Epithelial cell of prostate (primary cell): ENCODE data around the gene SLC25A24.
"Not testable (repeated sequence)": the region's sequence is repeated elsewhere in the genome, so short reads cannot be mapped to it uniquely, and the experiment has no call there.

ENCODE experiments used
- DNase-seq: peaks from one replicate; pipeline ENCODE4 v3.0.0-alpha.2; 2011; ENCODE audit warnings: low read depth, low spot score
- H3K27ac ChIP-seq: fragments of 450-650 bp; 2 replicates; pipeline ENCODE4 v1.5.1; 2017; ENCODE audit warnings: mild to moderate bottlenecking

SLC25A24 gene

DNA sequence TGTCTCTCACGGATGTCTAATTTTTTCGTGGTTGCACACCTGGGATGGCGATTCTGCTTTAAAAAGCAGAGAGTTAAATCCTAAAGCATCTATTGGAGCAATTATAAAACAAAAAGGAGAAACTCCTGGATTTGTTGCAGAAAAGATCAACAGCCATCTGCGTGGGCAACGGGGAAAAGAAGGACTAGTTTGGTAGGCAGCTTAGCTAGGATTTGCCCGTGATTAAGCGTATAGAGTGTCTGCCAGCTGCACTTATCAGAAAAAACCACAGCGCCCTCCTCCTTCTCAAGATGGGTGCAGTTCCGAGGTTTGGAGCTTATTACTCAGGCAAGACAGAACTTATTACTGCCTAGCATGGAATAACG, 526 bp upstream of the SLC25A24 start:
- peak overlapping the region; percentile 81 for H3K27ac ChIP-seq
- peak; percentile 76 for DNase-seq

DNA sequence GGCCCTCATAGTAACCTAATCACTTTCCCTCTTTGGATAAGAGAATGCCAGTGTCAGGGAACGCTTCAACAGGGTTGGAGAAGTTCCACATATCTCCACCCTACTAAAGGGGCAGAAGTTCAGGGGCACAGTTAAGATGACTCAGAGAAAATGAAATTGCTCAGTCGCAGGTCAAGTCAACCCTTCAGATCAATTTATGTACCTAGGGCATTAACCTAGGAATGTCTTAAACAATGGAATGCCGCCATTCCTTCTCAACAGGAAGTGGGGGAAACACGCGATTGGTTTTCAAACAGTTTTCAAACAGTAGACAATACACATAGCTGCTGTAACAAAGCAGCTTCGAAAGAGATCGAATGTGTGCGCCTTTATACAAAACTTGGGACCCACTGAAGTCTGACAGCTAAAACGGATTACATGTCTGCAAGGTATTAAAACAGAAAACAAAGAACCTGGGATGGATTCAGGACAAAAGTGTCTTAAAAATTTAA, 897 bp downstream of the SLC25A24 start:
- H3K27ac ChIP-seq, result peak overlapping the region; percentile 81
- DNase-seq, result no peak

DNA sequence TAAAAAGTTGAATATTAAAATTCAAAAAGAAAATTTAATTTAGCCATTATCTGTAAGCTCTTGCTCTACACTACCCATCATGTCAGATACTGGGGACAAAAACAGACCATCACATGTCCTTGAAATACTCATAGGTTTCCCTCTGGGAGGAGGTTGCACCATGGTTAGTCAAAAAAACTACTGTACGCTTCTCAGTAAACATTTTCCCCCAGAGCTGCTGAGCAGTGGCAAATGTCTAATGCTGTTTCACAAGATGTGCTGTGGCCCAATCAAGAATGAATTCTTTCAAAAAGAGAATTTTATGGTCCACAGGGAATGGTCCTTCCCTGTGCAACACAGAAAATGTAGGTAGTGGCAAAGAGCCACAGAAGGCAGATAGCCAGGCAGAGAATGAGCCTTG, 6.1 kb downstream of the SLC25A24 start:
- no peak overlapping the region for H3K27ac ChIP-seq
- no peak for DNase-seq

DNA sequence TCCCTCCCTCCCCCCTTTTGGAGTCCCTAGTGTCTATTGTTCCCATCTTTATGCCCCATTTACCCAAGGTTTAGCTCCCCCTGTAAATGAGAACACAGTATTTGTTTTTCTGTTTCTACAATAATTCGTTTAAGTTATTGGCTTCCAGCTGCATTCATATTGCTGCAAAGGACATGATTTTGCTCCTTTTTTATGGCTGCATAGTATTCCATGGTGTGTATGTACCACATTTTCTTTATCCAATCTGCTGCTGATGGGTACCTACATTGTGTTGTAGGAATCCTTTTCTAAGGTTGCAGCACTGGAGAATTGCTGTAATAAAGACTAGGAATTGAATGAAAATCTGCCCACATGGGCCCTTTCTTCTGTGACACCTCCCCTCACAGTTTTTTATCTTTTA, 6.8 kb downstream of the SLC25A24 start:
- no peak overlapping the region for H3K27ac ChIP-seq
- no peak for DNase-seq

DNA sequence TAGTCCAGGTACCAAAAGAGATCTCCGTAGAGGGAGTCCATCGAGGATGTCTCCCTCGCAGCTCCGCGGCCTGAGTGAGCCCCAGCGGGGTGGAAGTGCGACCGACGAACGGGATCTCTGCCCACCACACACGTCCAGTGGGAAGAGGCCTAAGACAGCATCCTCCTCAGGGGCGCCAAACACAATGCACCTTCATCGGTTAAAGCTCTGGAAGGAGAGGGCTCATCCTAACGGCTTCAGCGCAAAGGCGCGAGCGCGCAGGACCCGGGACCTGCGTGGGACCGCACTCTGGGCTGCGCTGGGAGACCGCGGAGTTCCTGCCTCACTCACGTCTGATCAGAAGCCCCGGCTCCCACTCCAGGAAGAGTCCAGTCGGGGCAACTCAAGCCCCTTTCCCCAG, 7.6 kb downstream of the SLC25A24 start:
- no peak for DNase-seq
- no peak overlapping the region for H3K27ac ChIP-seq

DNA sequence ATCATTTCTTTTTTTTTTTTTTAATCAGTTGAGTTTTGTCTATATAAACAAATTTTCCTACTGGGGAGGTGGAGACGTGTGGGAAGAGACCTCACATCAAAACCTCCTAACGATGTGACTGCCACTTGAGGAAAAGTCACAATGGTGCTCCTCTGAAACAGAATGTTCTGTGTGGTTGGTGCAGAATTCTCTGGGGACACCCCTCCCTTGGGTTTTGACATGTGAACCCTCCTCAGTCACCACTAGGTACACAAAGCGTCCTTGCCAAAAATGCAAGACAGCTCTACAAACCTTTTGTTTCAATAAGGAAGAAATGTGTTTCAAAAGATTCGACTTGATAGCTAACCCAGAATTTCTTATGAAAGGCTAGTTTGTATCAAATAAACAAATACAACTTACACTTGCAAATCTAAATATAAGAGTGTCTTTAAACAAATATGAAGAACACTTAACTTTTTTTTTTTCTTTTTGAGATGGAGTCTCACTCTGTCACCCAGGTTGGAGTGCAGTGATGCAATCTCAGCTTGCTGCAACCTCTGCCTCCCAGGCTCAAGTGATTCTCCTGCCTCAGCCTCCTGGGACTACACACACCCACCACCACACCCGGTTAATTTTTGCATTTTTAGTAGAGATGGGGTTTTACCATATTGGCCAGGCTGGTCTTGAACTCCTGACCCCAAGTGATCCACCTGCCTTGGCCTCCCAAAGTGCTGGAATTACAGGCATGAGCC, 9.3 kb downstream of the SLC25A24 start:
- no peak for DNase-seq
- H3K27ac ChIP-seq, result no peak overlapping the region

DNA sequence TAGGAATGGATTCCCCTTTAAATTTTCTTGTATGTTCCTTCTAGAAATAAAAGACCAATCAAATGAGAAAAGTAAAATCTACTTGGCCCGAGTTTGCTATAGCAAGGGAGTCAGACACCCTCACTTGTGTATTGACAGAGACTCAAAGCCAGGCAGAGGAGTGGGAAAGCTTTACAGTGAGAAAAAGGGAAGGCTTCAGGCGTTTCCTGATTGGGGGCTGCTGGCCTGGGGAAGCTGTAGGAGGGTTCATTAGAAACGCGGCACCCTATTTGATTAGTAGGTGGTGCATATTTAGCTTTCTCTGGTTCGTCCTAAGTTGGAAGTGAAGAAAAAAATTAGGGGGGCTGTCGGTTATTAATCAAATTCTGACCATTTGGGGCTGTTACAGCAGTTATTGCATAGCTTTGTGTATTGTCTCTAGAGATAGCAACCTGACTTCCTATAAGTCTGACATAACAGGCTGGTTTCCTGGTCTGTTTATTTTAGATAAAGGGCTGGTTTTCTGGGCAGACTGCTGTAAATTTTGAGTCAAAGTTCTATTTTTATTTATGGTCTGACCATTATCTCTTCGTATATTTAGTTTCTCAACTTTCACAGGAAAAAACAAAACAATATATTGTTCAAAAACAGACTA, 10.0 kb downstream of the SLC25A24 start:
- H3K27ac ChIP-seq, result no peak overlapping the region
- DNase-seq, result no peak

DNA sequence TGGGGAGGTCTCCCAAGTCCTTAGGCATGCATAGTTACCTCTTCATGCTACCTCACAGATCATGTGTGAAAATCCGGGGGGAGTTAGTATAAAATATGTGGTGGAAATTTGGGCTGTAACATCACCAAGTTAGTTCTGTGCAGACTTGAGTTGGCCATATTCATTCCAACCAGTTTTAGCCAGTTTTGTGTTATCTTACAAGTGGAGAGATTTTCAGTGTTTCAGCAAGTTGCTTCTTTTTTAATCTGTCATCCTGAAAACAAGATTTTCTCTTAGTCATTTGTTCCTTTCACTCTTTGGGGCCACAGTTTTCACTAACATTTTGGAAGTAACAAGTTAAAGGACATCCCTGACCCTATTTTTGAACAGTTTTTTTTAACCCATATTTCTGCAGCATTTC, 11.3 kb downstream of the SLC25A24 start:
- DNase-seq, result no peak
- H3K27ac ChIP-seq, result no peak overlapping the region

DNA sequence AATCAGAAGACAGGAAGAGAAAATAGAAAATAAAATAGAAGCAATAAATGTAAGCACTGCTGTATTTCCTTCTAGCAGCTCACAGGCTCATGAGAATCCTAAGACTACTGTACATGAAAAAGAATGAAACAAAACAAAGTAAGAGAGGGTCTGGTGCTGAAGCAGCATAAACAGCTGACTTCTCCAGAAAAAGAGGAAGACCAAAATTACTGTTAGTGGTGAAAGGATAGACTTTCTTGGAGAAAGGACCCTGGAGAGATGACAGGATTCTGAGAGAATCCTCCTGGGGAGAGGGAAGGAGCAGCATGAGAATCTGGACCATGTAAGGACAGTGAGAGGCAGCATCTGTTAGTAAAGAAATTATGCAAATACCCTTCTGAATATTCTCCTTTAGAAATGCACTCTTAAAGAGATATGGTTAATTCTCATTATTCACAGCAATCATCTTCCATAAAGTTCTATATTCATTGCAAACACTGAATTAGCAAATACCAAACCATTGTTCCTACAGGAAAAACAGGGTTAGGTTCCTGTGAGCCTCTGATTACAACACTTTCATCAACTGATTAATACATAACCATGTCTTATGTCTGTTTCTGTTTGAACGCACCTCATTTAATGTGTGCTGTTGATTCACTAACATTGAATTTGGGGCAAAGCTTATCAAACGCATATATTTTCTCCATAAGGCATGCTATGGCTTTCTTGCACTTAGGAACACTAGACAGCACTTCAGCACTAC, 17.0 kb downstream of the SLC25A24 start:
- peak overlapping the region; percentile 52 for H3K27ac ChIP-seq
- no peak for DNase-seq

DNA sequence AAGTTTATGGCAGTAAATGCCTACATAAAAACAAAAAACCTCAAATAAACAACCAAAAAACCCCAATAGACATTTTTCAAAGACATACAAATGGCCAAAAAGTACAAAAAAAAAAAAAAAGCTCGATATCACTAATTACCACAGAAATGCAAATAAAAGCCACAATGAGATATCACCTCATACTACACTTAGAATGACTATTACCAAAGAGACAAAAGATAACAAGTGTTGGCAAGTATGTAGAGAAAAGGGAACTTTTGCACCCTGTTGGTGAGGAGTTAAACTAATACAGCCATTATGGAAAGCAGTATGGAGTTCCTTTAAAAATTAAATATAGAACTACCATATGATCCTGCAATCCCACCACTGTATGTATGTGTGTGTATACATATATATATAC, 21.1 kb downstream of the SLC25A24 start:
- DNase-seq, result no peak
- no peak overlapping the region for H3K27ac ChIP-seq

DNA sequence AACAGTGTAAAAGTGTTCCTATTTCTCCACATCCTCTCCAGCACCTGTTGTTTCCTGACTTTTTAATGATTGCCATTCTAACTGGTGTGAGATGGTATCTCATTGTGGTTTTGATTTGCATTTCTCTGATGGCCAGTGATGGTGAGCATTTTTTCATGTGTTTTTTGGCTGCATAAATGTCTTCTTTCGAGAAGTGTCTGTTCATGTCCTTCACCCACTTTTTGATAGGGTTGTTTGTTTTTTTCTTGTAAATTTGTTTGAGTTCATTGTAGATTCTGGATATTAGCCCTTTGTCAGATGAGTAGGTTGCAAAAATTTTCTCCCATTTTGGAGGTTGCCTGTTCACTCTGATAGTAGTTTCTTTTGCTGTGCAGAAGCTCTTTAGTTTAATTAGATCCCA, 37.7 kb downstream of the SLC25A24 start:
- not testable (repeated sequence) for DNase-seq, H3K27ac ChIP-seq

DNA sequence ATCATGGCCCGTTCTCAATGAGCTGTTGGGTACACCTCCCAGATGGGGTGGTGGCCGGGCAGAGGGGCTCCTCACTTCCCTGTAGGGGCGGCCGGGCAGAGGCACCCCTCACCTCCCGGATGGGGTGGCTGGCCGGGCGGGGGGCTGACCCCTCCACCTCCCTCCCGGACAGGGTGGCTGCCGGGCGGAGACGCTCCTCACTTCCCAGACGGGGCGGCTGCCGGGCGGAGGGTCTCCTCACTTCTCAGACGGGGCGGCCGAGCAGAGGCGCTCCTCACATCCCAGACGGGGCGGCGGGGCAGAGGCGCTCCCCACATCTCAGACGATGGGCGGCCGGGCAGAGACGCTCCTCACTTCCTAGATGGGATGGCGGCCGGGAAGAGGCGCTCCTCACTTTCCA, 40.2 kb downstream of the SLC25A24 start:
- not testable (repeated sequence) for H3K27ac ChIP-seq, DNase-seq

DNA sequence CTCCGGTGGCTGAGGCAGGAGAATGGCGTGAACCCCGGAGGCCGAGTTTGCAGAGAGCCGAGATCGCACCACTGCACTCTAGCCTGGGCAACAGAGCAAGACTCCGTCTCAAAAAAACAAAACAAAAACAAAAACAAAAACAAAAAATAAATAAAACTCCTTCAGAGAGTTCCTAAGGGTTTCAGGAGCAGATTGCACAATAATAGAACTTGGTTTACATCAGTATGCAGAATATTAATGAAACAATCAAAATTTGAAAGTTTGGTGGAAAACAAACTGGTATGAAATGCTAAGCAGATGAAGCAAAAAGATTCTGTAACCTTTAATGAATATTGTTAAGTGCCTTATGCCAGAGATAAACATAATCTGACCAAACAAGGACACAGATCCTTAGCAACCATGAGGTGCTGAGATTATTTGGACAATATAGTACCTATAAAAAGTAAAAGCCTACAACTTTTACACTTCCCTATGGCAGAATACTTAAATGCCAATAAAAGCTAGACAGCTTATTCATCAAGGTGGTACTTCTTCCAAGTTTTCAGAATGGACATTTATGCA, 41.2 kb downstream of the SLC25A24 start:
- no peak overlapping the region for H3K27ac ChIP-seq
- no peak for DNase-seq

DNA sequence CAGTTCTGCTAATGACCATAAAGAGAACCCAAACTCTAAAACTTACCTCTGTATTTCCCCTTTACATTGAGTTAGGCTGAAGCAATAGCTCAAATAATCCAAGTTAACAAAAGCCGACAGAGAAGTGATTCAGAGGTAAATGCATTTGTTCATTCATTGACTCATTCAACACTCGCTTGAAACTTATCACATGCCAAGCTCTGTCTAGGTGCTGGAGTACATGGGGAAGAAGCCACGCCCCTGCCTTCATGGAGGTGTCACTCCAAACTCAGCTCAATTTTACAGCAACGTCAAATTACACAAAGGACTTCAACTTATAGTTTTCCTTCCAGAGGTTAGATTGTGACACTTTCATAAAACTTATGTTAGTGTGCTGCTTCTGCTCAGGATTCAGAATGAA, 45.8 kb downstream of the SLC25A24 start:
- peak overlapping the region; percentile 48 for H3K27ac ChIP-seq
- DNase-seq, result peak; percentile 61

DNA sequence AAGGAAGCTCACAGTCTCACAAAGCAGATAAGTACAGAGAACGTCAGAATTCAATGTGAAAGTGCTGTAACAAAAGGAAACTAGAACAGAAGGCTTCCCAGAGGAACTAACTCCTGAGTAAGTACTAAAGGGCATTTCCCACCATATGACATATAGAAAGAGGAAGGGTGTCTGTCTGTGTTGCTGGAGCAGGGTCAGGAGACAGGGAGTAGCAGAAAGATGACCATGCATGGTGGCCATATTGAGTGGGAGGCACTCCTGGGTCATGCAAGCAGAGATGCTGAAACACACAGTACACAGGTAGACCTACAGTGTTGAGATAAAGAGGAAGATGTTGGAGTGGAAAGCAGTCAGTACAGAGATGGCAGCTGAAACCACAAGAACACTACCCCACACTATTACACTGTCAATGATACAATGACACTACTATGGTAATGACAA, 47.3 kb downstream of the SLC25A24 start:
- H3K27ac ChIP-seq, result no peak overlapping the region

DNA sequence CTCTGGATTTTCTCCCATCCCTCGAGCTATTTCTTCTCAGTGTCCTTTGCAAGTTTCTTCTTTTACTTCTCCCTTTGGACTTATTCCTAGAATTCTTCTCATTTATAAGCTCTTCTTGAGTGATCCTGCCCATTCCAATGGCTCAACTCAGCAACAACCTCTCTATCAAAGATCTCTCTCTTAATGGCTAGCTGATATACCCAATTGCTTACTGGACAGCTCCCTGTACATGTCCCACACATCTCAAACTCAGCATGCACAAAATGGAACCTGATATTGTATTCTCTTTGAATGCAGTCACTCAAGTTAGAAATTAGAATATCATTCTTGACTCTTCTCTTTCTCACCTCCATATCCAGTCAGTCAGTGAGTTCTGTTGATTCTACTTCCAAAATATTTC, 48.6 kb downstream of the SLC25A24 start:
- no peak overlapping the region for H3K27ac ChIP-seq
- DNase-seq, result no peak

More for the DNA sequence above, 47.3 kb downstream of the SLC25A24 start:
- DNase-seq, result no peak

DNA sequence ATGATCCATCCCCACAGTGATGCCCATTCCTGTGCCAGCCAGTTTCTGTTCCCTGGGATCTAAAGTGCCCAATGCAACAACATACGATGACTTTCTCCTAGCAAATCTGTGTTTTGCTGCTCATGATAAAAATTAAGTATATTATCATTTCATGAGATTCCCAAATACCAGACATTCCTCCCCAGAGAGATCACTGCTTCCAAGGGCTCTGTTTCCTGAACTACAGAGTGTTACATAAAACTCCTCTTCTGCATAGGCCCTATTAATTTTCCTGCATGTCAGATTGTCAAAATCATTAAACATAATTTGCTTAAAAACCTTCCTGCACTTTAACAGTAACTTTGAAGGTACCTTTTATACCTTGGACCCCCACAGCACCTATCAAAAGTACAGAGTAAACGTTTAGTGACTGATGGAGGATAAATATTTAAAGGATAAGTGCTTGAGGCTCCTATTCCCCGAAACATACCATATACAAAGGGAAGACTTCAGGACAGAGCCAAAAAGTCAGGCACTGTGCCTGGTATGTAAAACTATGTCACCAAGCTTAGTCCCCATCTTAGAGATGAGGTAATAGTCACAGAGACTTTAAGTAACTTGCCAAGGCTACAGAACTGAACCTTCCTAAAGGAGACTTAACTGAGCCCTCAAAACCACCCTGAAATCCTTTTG, 50.2 kb downstream of the SLC25A24 start:
- DNase-seq, result no peak
- no peak overlapping the region for H3K27ac ChIP-seq

DNA sequence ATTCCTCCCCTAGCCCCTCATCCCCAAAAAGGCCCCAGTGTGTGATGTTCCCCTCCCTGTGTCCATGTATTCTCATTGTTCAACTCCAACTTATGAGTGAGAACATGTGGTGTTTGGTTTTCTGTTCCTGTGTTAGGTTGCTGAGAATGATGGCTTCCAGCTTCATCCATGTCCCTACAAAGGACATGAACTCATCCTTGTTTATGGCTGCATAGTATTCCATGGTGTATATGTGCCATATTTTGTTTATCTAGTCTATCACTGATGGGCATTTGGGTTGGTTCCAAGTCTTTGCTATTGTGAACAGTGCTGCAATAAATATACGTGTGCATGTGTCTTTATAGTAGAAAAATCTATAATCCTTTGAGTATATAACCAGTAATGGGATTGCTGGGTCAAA, 55.6 kb downstream of the SLC25A24 start:
- not testable (repeated sequence) for DNase-seq, H3K27ac ChIP-seq

DNA sequence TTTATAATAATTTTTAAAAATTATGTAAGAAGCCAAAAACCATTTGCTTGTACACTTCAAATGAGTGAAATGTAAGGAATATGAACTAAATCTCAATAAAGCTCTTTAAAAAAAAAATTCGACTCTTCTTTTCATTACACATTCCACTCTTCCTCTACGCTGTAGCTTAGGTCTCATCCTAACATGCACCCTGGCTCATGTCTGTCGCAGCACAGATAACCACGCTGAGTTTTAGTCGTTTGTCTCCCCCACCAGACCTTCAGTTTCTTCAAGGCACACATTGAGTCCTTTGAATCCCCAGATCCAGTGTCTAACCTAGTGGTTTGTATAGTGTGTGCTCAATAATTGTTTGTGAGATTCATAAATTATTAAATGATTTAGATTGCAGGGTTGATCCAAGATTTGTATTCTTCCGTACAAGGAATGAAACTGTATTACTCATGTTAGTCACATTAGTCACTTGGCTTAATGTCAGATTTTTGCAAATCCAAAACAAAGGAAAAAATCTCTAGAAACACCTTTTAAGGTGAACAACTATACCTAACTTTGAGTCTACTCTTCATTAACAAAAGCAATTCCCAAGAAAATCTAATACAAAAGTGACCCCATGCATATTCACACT, 57.3 kb downstream of the SLC25A24 start:
- H3K27ac ChIP-seq, result peak overlapping the region; percentile 40

DNA sequence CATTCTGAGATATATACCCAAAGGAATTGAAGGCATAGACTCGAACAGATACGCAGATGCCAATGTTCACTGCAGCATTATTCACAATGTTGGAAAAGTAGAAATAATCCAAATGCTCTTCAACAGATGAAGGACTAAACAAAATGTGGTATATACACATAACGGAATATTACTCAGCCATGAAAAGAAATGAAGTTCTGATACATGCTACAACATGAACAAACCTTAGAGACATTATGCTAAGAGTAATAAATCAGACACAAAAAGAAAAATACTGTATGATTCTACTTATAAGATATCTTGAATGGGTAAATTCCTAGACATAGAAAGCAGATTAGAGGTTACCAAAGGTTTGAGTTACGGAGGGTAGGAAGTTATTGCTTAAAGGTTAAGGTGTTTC, 57.9 kb downstream of the SLC25A24 start:
- no peak for DNase-seq

More for the DNA sequence above, 57.3 kb downstream of the SLC25A24 start:
- DNase-seq, result no peak

More for the DNA sequence above, 57.9 kb downstream of the SLC25A24 start:
- peak overlapping the region; percentile 17 for H3K27ac ChIP-seq
